Fibroblast of lung (primary cell): Measurements from ENCODE around the gene CDC123. TPM values are rescaled to one million over a fixed set of nuclear protein-coding genes. Genes with fewer than 3 reads are reported as not detected.

ENCODE experiments used
- DNase-seq, 2 donors: peaks; one replicate each; pipeline versions ENCODE4 v3.0.0 to v3.0.0-alpha.2; 2010; ENCODE audit warnings: low read depth in 2 of 2
- H2AFZ ChIP-seq: 2 replicates; pipeline ENCODE4 v1.5.1; 2012; ENCODE audit warnings: low read length, control low read depth, inconsistent platforms
- H3K27ac ChIP-seq: 2 replicates; pipeline ENCODE4 v1.5.1; 2011; ENCODE audit warnings: low read length, control low read depth; ENCODE audit not compliant: insufficient read depth
- H3K27me3 ChIP-seq: 2 replicates; pipeline ENCODE4 v1.5.1; 2011; ENCODE audit warnings: mild to moderate bottlenecking, low read length; ENCODE audit not compliant: control insufficient read depth, insufficient read depth
- H3K36me3 ChIP-seq: 2 replicates; pipeline ENCODE4 v1.5.1; 2011; ENCODE audit warnings: low read length; ENCODE audit not compliant: control insufficient read depth, insufficient read depth
- H3K4me1 ChIP-seq: 2 replicates; pipeline ENCODE4 v1.5.1; 2011; ENCODE audit warnings: low read length; ENCODE audit not compliant: control insufficient read depth, insufficient read depth; ENCODE audit errors: extremely low read depth
- H3K4me2 ChIP-seq: 2 replicates; pipeline ENCODE4 v1.5.1; 2011; ENCODE audit warnings: low read length, control low read depth; ENCODE audit not compliant: insufficient read depth; ENCODE audit errors: extremely low read depth
- H3K4me3 ChIP-seq, 4 experiments: fragments of 200-600 bp in 1 of 4; sonication (generic) in 1 of 4; replicated peaks in 1 of 4; 2 replicates each; pipeline ENCODE4 v1.5.1; 2011 to 2016; ENCODE audit warnings: low read length in 4 of 4, low read depth in 3 of 4, mild to moderate bottlenecking in 3 of 4, control low read depth in 2 of 4, inconsistent platforms in 1 of 4, mixed read lengths in 1 of 4; ENCODE audit not compliant: insufficient read depth in 1 of 4; ENCODE audit errors: control extremely low read depth in 1 of 4
- H3K79me2 ChIP-seq: 2 replicates; pipeline ENCODE4 v1.5.1; 2012; ENCODE audit warnings: mild to moderate bottlenecking, low read length, inconsistent platforms; ENCODE audit not compliant: control insufficient read depth, insufficient read depth
- H3K9ac ChIP-seq: 2 replicates; pipeline ENCODE4 v1.5.1; 2011; ENCODE audit warnings: mild to moderate bottlenecking, low read length, control low read depth; ENCODE audit not compliant: insufficient read depth
- H3K9me3 ChIP-seq: 2 replicates; pipeline ENCODE4 v1.5.1; 2012; ENCODE audit warnings: low read depth, low read length; ENCODE audit not compliant: control insufficient read depth, insufficient read depth
- H4K20me1 ChIP-seq: 2 replicates; pipeline ENCODE4 v1.5.1; 2011; ENCODE audit warnings: low read length; ENCODE audit not compliant: control insufficient read depth, insufficient read depth; ENCODE audit errors: extremely low read depth
- EZH2 ChIP-seq: IDR thresholded peaks from 2 replicates; pipeline ENCODE4 v1.5.1; 2012; ENCODE audit warnings: low read length, control low read depth, mild to moderate bottlenecking; ENCODE audit errors: missing control alignments
- polyA plus RNA-seq, 2 donors: library from polyadenylated mRNA; depleted of rRNA in 1 of 2; stranded (reverse) in 1 of 2; unstranded in 1 of 2; fragments of >200 nt; gene quantifications; 2 replicates each; pipeline ENCODE4 v1.2.1, GENCODE V29; 2011 to 2012; ENCODE audit warnings: missing spikeins in 1 of 2
- total RNA-seq: library from RNA; depleted of rRNA; stranded (reverse); fragments of >200 nt; gene quantifications from 2 replicates; pipeline ENCODE4 v1.2.1, GENCODE V29; 2014
- TF ChIP-seq, protein P1 (sequence below), 2 donors: IDR thresholded peaks in 1 of 2; conservative IDR thresholded peaks in 1 of 2; 1 replicate in 1 of 2; 2 replicates in 1 of 2; pipeline ENCODE4 v1.5.1; 2011 to 2012; ENCODE audit warnings: low read length in 2 of 2, control low read depth in 1 of 2, inconsistent platforms in 1 of 2, low read depth in 1 of 2, mild to moderate bottlenecking in 1 of 2

CDC123 gene
- total and polyA plus RNA-seq, 2 donors (not counting 1 experiment from before 2014, with no cell fraction given), result 144 to 172 TPM

DNA sequence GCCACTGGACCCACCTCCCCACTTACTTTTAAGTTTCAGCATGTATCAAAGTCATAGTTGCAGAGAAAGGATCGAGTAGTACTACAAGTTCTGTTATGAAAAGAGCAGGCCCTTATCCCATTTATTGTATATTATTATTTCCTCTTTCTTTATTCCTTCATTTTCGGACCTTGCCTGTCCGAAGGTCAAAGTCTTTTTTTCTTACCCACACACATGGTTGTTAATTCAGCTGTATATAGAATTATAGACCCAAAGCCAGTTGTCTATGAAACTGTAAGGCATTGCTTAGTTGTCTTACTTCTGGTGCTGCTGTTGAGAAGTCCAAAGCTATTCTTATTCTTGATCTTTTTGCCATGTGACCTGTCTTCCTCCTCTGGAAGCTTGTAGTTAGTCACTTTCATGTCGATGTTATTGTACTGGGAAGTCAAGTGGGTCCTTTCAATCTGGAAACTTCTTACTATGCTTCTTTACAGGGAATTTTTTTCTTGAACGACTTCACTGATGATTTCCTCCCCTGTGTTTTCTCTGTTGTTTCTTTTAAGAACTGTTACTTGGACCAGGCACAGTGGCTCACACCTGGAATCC lies 8.6 kb upstream of the CDC123 start:
- no peak overlapping the region for H3K4me3 ChIP-seq
- TF ChIP-seq, protein P1, sequence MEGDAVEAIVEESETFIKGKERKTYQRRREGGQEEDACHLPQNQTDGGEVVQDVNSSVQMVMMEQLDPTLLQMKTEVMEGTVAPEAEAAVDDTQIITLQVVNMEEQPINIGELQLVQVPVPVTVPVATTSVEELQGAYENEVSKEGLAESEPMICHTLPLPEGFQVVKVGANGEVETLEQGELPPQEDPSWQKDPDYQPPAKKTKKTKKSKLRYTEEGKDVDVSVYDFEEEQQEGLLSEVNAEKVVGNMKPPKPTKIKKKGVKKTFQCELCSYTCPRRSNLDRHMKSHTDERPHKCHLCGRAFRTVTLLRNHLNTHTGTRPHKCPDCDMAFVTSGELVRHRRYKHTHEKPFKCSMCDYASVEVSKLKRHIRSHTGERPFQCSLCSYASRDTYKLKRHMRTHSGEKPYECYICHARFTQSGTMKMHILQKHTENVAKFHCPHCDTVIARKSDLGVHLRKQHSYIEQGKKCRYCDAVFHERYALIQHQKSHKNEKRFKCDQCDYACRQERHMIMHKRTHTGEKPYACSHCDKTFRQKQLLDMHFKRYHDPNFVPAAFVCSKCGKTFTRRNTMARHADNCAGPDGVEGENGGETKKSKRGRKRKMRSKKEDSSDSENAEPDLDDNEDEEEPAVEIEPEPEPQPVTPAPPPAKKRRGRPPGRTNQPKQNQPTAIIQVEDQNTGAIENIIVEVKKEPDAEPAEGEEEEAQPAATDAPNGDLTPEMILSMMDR (conservative IDR thresholded peaks at IDR 0.05 in 1 of 2, IDR thresholded peaks at IDR 0.05 in 1 of 2; ENCODE audit: low read depth in 1 of 2, low read length in 2 of 2), result no peak
- TF ChIP-seq EZH2, result no peak

DNA sequence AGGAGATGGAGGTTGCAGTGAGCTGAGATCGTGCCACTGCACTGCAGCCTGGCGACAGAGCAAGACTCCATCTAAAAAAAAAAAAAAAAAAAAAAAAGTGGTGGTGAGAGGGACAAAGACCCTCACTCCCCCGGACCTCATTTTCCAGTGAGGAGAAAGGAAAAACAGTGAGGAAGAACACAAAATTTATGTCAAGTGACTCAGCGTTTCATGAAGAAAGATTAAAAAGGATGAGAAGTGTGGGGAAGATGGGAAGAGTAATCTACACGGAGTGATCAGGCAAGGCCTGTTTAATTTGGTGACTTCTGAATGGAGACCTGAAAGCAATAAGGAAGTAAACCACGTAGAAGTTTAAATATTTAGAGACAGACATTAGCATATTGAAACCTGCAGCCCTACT lies 7.3 kb upstream of the CDC123 start:
- H2AFZ ChIP-seq, result no peak overlapping the region
- H3K4me1 ChIP-seq, result peaks cover 2% of the 10 kb centered on the region
- H3K36me3 ChIP-seq, result peaks cover 6% of the 10 kb centered on the region
- no peaks in the 10 kb centered on the region for H4K20me1 ChIP-seq
- no peak for TF ChIP-seq EZH2
- TF ChIP-seq, protein P1 (conservative IDR thresholded peaks at IDR 0.05 in 1 of 2, IDR thresholded peaks at IDR 0.05 in 1 of 2; ENCODE audit: low read depth in 1 of 2, low read length in 2 of 2), result no peak
- DNase-seq, result no peak
- no peak overlapping the region for H3K4me2 ChIP-seq
- H3K9ac ChIP-seq, result no peak overlapping the region
- H3K27ac ChIP-seq, result no peak overlapping the region
- H3K79me2 ChIP-seq, result peaks cover 50% of the 10 kb centered on the region
- no peak overlapping the region for H3K4me3 ChIP-seq
- no peaks in the 10 kb centered on the region for H3K27me3 ChIP-seq
- no peaks in the 10 kb centered on the region for H3K9me3 ChIP-seq

More for the DNA sequence above, 8.6 kb upstream of the CDC123 start:
- H3K27ac ChIP-seq, result no peak overlapping the region
- H2AFZ ChIP-seq, result no peak overlapping the region
- H3K4me1 ChIP-seq, result no peaks in the 10 kb centered on the region
- no peak overlapping the region for H3K9ac ChIP-seq
- no peak overlapping the region for H3K4me2 ChIP-seq
- no peak for DNase-seq
- H3K9me3 ChIP-seq, result no peaks in the 10 kb centered on the region
- H3K36me3 ChIP-seq, result peaks cover 7% of the 10 kb centered on the region
- H4K20me1 ChIP-seq, result no peaks in the 10 kb centered on the region
- H3K79me2 ChIP-seq, result peaks cover 39% of the 10 kb centered on the region
- no peaks in the 10 kb centered on the region for H3K27me3 ChIP-seq

DNA sequence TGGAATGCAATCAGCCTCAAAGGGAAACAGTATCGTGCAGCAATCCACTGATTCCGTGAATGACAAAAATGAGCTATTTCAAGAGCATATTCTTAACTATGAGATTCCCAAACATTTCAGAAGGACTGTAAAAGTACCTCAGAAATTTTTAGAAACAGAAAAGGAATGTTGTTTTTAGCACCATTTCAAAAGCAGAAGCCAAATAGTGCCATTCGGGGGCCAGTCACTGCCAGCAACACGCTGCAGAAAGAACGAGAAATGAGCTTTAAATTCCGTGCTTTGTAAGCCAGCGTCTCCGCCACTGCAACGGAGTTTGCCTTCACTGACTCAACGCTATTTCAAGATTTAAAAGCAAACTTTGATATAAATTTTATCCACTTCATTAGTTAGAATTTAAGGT lies 6.6 kb upstream of the CDC123 start:
- Histone ChIP-seq H3K4me2 (no peak overlapping the region), H3K4me1 (peaks cover 6% of the 10 kb centered on the region), H3K9ac (no peak overlapping the region), H3K27me3 (no peaks in the 10 kb centered on the region), H3K9me3 (no peaks in the 10 kb centered on the region), H2AFZ (no peak overlapping the region), H3K27ac (no peak overlapping the region), H3K36me3 (peaks cover 6% of the 10 kb centered on the region), H4K20me1 (no peaks in the 10 kb centered on the region), H3K79me2 (peaks cover 57% of the 10 kb centered on the region), H3K4me3 (no peak overlapping the region)
- DNase-seq, result no peak
- TF ChIP-seq EZH2, result no peak
- TF ChIP-seq, protein P1 (conservative IDR thresholded peaks at IDR 0.05 in 1 of 2, IDR thresholded peaks at IDR 0.05 in 1 of 2; ENCODE audit: low read depth in 1 of 2, low read length in 2 of 2), result no peak
